GM12878 (cell line): ENCODE results near the gene IRF6. TPM values are rescaled to one million over a fixed set of nuclear protein-coding genes. Genes with fewer than 3 reads are reported as not detected.

ENCODE experiments used
- ATAC-seq: fragments of 200-7000 bp; cut with Tn5 transposase; 3 replicates; pipeline ENCODE4 v1.9.1; 2020; ENCODE audit warnings: mild to moderate bottlenecking, moderate library complexity
- BruUV-seq: library from RNA; stranded (reverse); fragments of 400-500 nt; replicated peaks from 2 replicates; lab custom pipeline; 2021; lab: Mats Ljungman, UMichigan
- CTCF ChIA-PET: fragments of 300-600 bp; sonication (Branson Sonifier 250); formaldehyde crosslinking; extraction: SDS; loops from one replicate; lab custom pipeline; 2021; ENCODE audit warnings: inconsistent platforms; lab: Yijun Ruan, JAX
- POLR2A ChIA-PET: fragments of 350-600 bp; formaldehyde crosslinking; extraction: SDS; loops from one replicate; lab custom pipeline; 2021; ENCODE audit warnings: inconsistent platforms; lab: Charles Lee
- RAD21 ChIA-PET: fragments of 300-600 bp; sonication (Branson Sonifier 250); formaldehyde crosslinking; loops from one replicate; lab custom pipeline; 2023; ENCODE audit warnings: antibody characterized with exemption; ENCODE audit not compliant: unreplicated experiment; lab: Charles Lee
- SMC1A ChIA-PET: fragments of 300-600 bp; sonication (Branson Sonifier 250); formaldehyde crosslinking; loops from one replicate; lab custom pipeline; 2023; ENCODE audit not compliant: unreplicated experiment, uncharacterized antibody; lab: Charles Lee
- DNase-seq: peaks from one replicate; pipeline ENCODE4 v3.0.0-alpha.2; 2011; ENCODE audit warnings: low read depth, low spot score
- FAIRE-seq: peaks from 3 replicates; lab custom pipeline; 2011; peaks lifted over from hg19 to GRCh38; lab: Jason Lieb, UNC
- H2AFZ ChIP-seq: 2 replicates; pipeline ENCODE4 v1.6.0; 2011; ENCODE audit warnings: low read depth, low read length, control low read depth; ENCODE audit not compliant: control insufficient read depth
- H3K27ac ChIP-seq: 2 replicates; pipeline ENCODE4 v1.5.1; 2011; ENCODE audit warnings: control low read depth; ENCODE audit not compliant: control insufficient read depth, insufficient read depth
- H3K27me3 ChIP-seq, 2 experiments: replicated peaks in 1 of 2; 2 replicates each; pipeline versions ENCODE4 v1.6.0 to v1.6.1; 2011; ENCODE audit warnings: low read length in 1 of 2; ENCODE audit not compliant: control insufficient read depth in 2 of 2, insufficient read depth in 2 of 2
- H3K36me3 ChIP-seq, 2 experiments: 2 replicates each; pipeline ENCODE4 v1.5.1; 2011; ENCODE audit warnings: low read length in 1 of 2; ENCODE audit not compliant: control insufficient read depth in 2 of 2, insufficient read depth in 2 of 2
- H3K4me1 ChIP-seq: 2 replicates; pipeline ENCODE4 v1.6.1; 2011; ENCODE audit warnings: mild to moderate bottlenecking, low read length, moderate library complexity, mixed read lengths; ENCODE audit not compliant: control insufficient read depth, insufficient read depth
- H3K4me2 ChIP-seq: 2 replicates; pipeline ENCODE4 v1.6.0; 2011; ENCODE audit warnings: control low read depth; ENCODE audit not compliant: control insufficient read depth, insufficient read depth
- H3K4me3 ChIP-seq: fragments of 200-600 bp; sonication (generic); 2 replicates; pipeline ENCODE4 v1.5.1; 2016
- H3K79me2 ChIP-seq: 2 replicates; pipeline ENCODE4 v1.6.0; 2011; ENCODE audit warnings: low read length; ENCODE audit not compliant: control insufficient read depth, insufficient read depth
- H3K9ac ChIP-seq: 2 replicates; pipeline ENCODE4 v1.8.0; 2011; ENCODE audit warnings: low read length, control low read depth, mixed read lengths; ENCODE audit not compliant: control insufficient read depth, insufficient read depth
- H3K9me3 ChIP-seq: replicated peaks from 3 replicates; pipeline ENCODE4 v1.5.1; 2011; ENCODE audit warnings: mild to moderate bottlenecking, low read length; ENCODE audit not compliant: control insufficient read depth, insufficient read depth
- H4K20me1 ChIP-seq: 2 replicates; pipeline ENCODE4 v1.6.0; 2011; ENCODE audit not compliant: control insufficient read depth, insufficient read depth
- BACH1 ChIP-seq: fragments of 450-650 bp; IDR thresholded peaks from 2 replicates; pipeline ENCODE4 v1.6.1; 2017; ENCODE audit warnings: mild to moderate bottlenecking, borderline replicate concordance
- EP300 ChIP-seq, 2 experiments: fragments of 150-350 bp in 1 of 2; IDR thresholded peaks; 2 replicates each; pipeline ENCODE4 v1.6.1; 2011 to 2012; ENCODE audit warnings: low read depth in 2 of 2, low read length in 2 of 2, borderline replicate concordance in 1 of 2, improper control_type of control experiment in 1 of 2, inconsistent platforms in 1 of 2; ENCODE audit not compliant: control insufficient read depth in 1 of 2
- ESRRA ChIP-seq: IDR thresholded peaks from 2 replicates; pipeline ENCODE4 v1.6.1; 2012; ENCODE audit warnings: mild to moderate bottlenecking, low read length, improper control_type of control experiment
- IKZF1 ChIP-seq: fragments of 450-650 bp; conservative IDR thresholded peaks from 2 replicates; pipeline ENCODE4 v1.6.1; 2017; ENCODE audit warnings: antibody characterized with exemption, mild to moderate bottlenecking
- MYC ChIP-seq: IDR thresholded peaks from 2 replicates; pipeline ENCODE4 v1.6.1; 2011; ENCODE audit warnings: mild to moderate bottlenecking, low read length, moderate library complexity, inconsistent platforms; ENCODE audit not compliant: insufficient read depth, insufficient replicate concordance, insufficient read length, severe bottlenecking
- WGBS: methylation state at CpG from one replicate; pipeline ENCODE4 v1.1.6; 2016; ENCODE audit warnings: low lambda C conversion rate; ENCODE audit not compliant: insufficient replicate concordance, insufficient coverage; ENCODE audit errors: missing lambda C conversion rate; 5-methylcytosine and 5-hydroxymethylcytosine counted together
- in situ Hi-C: fragments of 300-500 bp; cut with MboI; formaldehyde crosslinking; loops from 9 replicates; pipeline ENCODE4 v1.14.3; 2018; ENCODE audit warnings: mixed read lengths
- intact Hi-C: fragments of 100-400 bp; cut with micrococcal nuclease; formaldehyde crosslinking; loops from one replicate; pipeline ENCODE4 v1.14.2; 2022; ENCODE audit not compliant: unreplicated experiment
- polyA plus RNA-seq, 11 experiments: library from polyadenylated mRNA; depleted of rRNA in 4 of 11; unstranded in 6 of 11; stranded (reverse) in 5 of 11; fragments of >200 nt; fragmentation: Nextera tagmentation in 4 of 11; fragmentation: Illumina TruSeq in 1 of 11; extraction: Ambion mirVana in 4 of 11; extraction: Trizol in 1 of 11; gene quantifications; 1 replicate in 1 of 11; 2 replicates in 10 of 11; pipeline versions ENCODE4 v1.2.1 to v1.2.3, GENCODE V29; 2011 to 2016; ENCODE audit warnings: inconsistent platforms in 2 of 11, missing spikeins in 2 of 11, low read depth in 1 of 11
- total RNA-seq, 4 experiments: library from RNA; depleted of rRNA in 3 of 4; stranded (reverse); fragments of >200 nt in 3 of 4; fragmentation: Illumina TruSeq in 1 of 4; extraction: Trizol in 1 of 4; gene quantifications; 2 replicates each; pipeline versions ENCODE4 v1.2.1 to v1.2.3, GENCODE V29; 2013 to 2021

IRF6 gene
- total and polyA plus RNA-seq, 10 of the 15 experiments (the other 5 are each of a cell fraction or from before 2014, with no cell fraction given): 0.04 to 0.50 (median 0.09) TPM; not detected in 1

GRCh38 chr1:209758400-209758799 lies 47.5 kb downstream of the IRF6 start:
- peaks cover 12 to 15% of the 10 kb centered on the region in 2 experiments; a peak in 3 of 4 replicates for H3K36me3 ChIP-seq
- RAD21 ChIA-PET: interaction anchor here (1.5 to 12.6 kb wide), 2 partner anchors 9 to 65 kb away, joined by 3 to 188 read pairs; no protein-coding TSS in a partner anchor
- in situ Hi-C loops: no loop called here
- intact Hi-C loops: loop anchor here (10.0 kb wide), 1 partner anchor 576 kb away; no protein-coding TSS in a partner anchor
- TF ChIP-seq BACH1 (no peak), MYC (no peak), IKZF1 (0 out of 2 replicates have a peak, but pooled peaks have one; percentile 21), EP300 (IDR thresholded peaks at IDR 0.05; ENCODE audit: borderline replicate concordance in 1 of 2, control insufficient read depth in 1 of 2, low read depth in 2 of 2, low read length in 2 of 2) (no peak), ESRRA (no peak)
- TF ChIP-seq, all 136 proteins: peak for 1
- Histone ChIP-seq H3K4me2 (peak overlapping the region; percentile 97), H3K9ac (no peak overlapping the region), H2AFZ (no peak overlapping the region), H4K20me1 (no peaks in the 10 kb centered on the region), H3K9me3 (no peaks in the 10 kb centered on the region), H3K27me3 (no peaks in the 10 kb centered on the region), H3K4me3 (peak overlapping the region; percentile 73; the same call in 1 of the 2 replicates), H3K79me2 (peaks cover 25% of the 10 kb centered on the region), H3K4me1 (peaks cover 33% of the 10 kb centered on the region), H3K27ac (no peak overlapping the region)
- SMC1A ChIA-PET: interaction anchor here (1.0 to 13.9 kb wide), 5 partner anchors 9 to 28 kb away, joined by 3 to 282 read pairs (median 13); partner anchors contain the start of gene C1orf74
- POLR2A ChIA-PET: interaction anchor here (1.0 to 9.1 kb wide), 3 partner anchors 9 to 25 kb away, joined by 3 to 107 read pairs (median 4); no protein-coding TSS in a partner anchor
- no peak for FAIRE-seq
- 43% methylated on average over 3 of the region's 3 CpGs for WGBS
- no TSS peak for BruUV-seq
- ATAC-seq: no peak
- no peak for DNase-seq
- CTCF ChIA-PET: interaction anchor here (1.4 to 8.8 kb wide), 5 partner anchors 10 to 69 kb away, joined by 4 to 117 read pairs (median 13); partner anchors contain the start of gene UTP25
